ENCODE data around the gene LRRC27.

The LRRC27 gene

DNA sequence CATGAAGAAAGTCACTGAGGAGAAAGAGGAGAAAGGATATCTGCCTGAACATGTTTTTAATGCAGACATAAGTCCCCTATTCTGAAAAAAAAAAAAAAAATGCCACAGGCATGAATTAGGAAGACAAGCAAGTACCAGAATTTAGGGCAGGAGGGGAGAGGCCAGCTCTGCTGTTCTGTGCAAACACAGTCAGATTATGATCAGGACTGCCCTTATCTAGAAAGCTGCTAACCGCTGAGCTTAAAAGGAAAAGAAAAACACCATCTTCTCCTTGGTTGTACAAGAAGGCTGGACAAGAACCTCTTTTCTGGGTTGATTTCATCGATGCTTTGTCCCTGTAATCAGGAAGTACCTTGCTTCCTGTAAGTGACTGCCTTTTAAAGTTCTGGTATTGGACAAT lies 49.7 kb downstream of the LRRC27 start:
- TF ChIP-seq, protein P1, sequence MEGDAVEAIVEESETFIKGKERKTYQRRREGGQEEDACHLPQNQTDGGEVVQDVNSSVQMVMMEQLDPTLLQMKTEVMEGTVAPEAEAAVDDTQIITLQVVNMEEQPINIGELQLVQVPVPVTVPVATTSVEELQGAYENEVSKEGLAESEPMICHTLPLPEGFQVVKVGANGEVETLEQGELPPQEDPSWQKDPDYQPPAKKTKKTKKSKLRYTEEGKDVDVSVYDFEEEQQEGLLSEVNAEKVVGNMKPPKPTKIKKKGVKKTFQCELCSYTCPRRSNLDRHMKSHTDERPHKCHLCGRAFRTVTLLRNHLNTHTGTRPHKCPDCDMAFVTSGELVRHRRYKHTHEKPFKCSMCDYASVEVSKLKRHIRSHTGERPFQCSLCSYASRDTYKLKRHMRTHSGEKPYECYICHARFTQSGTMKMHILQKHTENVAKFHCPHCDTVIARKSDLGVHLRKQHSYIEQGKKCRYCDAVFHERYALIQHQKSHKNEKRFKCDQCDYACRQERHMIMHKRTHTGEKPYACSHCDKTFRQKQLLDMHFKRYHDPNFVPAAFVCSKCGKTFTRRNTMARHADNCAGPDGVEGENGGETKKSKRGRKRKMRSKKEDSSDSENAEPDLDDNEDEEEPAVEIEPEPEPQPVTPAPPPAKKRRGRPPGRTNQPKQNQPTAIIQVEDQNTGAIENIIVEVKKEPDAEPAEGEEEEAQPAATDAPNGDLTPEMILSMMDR (IDR thresholded peaks at IDR 0.05; ENCODE audit: unreplicated experiment in 3 of 3): no peak
- peaks cover 5% of the 10 kb centered on the region for H3K9me3 Mint-ChIP-seq
- peaks cover 28% of the 10 kb centered on the region for H3K4me1 Mint-ChIP-seq
- peaks cover 18% of the 10 kb centered on the region for H3K36me3 Mint-ChIP-seq (ENCODE audit: low read depth)
- no peak overlapping the region for H3K27ac Mint-ChIP-seq
- no peak overlapping the region for H3K4me3 Mint-ChIP-seq
- peaks cover 9% of the 10 kb centered on the region for H3K27me3 Mint-ChIP-seq (ENCODE audit: low read depth)

DNA sequence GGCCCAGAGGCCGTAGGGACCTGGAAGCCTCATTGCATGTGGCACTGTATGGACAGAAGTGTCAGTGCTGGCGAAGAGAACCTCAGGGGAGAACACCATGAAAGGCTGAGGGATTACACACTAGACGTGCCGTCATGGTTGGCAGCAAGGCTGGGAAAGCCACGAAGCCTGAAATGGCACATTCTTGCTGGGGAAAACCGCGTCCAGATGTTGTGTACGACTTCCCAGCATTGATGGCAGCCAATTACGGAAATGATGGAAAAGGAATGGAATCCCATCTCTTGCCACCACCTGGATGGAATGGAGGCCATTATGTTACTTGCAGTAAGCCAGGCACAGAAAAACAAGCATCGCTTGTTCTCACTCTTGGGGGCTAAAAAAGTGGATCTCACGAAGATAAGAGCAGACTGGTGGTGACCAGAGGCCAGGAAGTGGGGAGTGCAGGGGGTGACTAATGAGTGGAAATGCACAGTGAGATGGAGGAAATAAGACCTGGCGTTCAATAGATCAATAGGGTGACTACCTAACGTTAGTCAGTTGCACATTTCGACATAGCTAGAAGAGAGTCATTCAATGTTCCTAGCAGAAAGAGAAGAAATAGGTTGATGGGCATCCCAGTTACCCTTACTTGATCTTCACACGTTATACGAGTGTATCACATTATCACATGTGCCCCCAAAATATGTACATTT lies 50.4 kb downstream of the LRRC27 start:
- peaks cover 18% of the 10 kb centered on the region for H3K36me3 Mint-ChIP-seq (ENCODE audit: low read depth)
- H3K4me1 Mint-ChIP-seq: peaks cover 30% of the 10 kb centered on the region
- peak overlapping the region in 1 of 3 experiments; percentile 15 for H3K4me3 Mint-ChIP-seq
- H3K9me3 Mint-ChIP-seq: peaks cover 5% of the 10 kb centered on the region
- H3K27ac Mint-ChIP-seq: peak overlapping the region; percentile 50 to 69 (median 62)
- H3K27me3 Mint-ChIP-seq (ENCODE audit: low read depth): peaks cover 9% of the 10 kb centered on the region
- TF ChIP-seq, protein P1 (IDR thresholded peaks at IDR 0.05; ENCODE audit: unreplicated experiment in 3 of 3): no peak

DNA sequence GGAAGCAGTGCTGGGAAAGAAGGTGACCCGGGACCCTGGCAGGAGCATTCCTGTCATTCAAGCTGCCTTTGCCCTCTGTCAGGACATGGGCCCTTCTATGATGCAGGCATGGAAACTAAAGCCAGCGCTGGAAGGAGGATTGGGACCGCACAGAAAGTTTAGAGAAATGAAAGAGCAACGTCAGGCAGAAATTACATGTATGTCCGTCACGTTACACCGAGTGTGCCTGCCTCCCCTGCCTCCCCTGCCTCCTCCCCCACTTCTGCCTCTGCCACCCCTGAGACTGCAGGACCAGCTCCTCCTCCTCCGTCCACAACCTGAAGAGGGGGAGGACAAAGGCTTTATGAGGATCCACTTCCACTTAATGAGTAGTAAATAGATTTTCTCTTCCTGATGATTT lies 51.1 kb downstream of the LRRC27 start:
- Mint-ChIP-seq H3K27ac (peak overlapping the region; percentile 50 to 69 (median 62)), H3K36me3 (ENCODE audit: low read depth) (peaks cover 14% of the 10 kb centered on the region), H3K27me3 (ENCODE audit: low read depth) (peaks cover 9% of the 10 kb centered on the region), H3K4me3 (no peak overlapping the region), H3K4me1 (peaks cover 34% of the 10 kb centered on the region), H3K9me3 (peaks cover 5% of the 10 kb centered on the region)
- TF ChIP-seq, protein P1 (IDR thresholded peaks at IDR 0.05; ENCODE audit: unreplicated experiment in 3 of 3): no peak

DNA sequence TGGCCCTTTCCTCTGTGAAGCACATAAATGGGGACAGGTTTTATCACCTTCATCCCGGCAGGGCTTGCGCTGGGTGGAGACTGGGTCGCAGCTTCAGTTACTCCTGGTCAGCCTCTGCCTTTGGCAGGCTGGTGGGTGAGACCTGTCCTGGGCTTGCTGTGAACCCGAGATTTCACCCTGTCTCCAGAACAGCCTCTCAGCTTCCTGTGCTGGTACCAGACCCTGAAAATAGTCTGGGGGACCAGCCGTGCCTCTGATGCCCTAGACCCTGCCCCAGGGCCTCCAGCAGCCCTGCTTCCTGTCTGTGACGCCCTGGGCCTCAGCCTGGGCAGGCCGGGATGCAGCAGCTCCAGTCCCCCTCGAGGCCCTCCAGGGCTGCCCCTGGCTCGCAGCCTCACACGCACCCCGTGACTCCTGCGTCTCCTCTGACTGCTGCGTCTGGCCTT lies 51.8 kb downstream of the LRRC27 start:
- no peak overlapping the region for H3K4me3 Mint-ChIP-seq
- TF ChIP-seq, protein P1 (IDR thresholded peaks at IDR 0.05; ENCODE audit: unreplicated experiment in 3 of 3): no peak

GRCh38 chr10:132384618-132385388 lies 52.8 kb downstream of the LRRC27 start:
- H3K36me3 Mint-ChIP-seq (ENCODE audit: low read depth): no peaks in the 10 kb centered on the region

More for the DNA sequence above, 51.8 kb downstream of the LRRC27 start:
- Mint-ChIP-seq H3K9me3 (peaks cover 5% of the 10 kb centered on the region), H3K27ac (peak overlapping the region; percentile 62 to 80 (median 77)), H3K4me1 (peaks cover 34% of the 10 kb centered on the region), H3K27me3 (ENCODE audit: low read depth) (peaks cover 9% of the 10 kb centered on the region), H3K36me3 (ENCODE audit: low read depth) (peaks cover 8% of the 10 kb centered on the region)

More at GRCh38 chr10:132384618-132385388, 52.8 kb downstream of the LRRC27 start:
- Mint-ChIP-seq H3K4me3 (peak overlapping the region in 1 of 3 experiments; percentile 20), H3K9me3 (peaks cover 2% of the 10 kb centered on the region), H3K4me1 (peaks cover 34% of the 10 kb centered on the region), H3K27ac (peak overlapping the region; percentile 62 to 80 (median 77)), H3K27me3 (ENCODE audit: low read depth) (peaks cover 5% of the 10 kb centered on the region)
- TF ChIP-seq, protein P1 (IDR thresholded peaks at IDR 0.05; ENCODE audit: unreplicated experiment in 3 of 3): no peak
